Endodermal cell (in vitro differentiated cells): ENCODE measurements around the gene CSF3R. TPM values are rescaled to one million over a fixed set of nuclear protein-coding genes. Genes with fewer than 3 reads are reported as not detected.
"Not testable (repeated sequence)": the region's sequence is repeated elsewhere in the genome, so short reads cannot be mapped to it uniquely, and the experiment has no call there.

Experiments
- DNase-seq: peaks from one replicate; pipeline ENCODE4 v3.0.0-alpha.2; 2017
- H3K27ac ChIP-seq: 2 replicates; pipeline ENCODE4 v1.5.1; 2013; ENCODE audit warnings: mild to moderate bottlenecking, low read depth, low read length, moderate library complexity
- H3K27me3 ChIP-seq: 2 replicates; pipeline ENCODE4 v1.6.1; 2013; ENCODE audit warnings: mild to moderate bottlenecking, low read length, moderate library complexity; ENCODE audit not compliant: insufficient read depth, control insufficient read depth, poor library complexity, severe bottlenecking
- H3K36me3 ChIP-seq: 2 replicates; pipeline ENCODE4 v1.7.0; 2013; ENCODE audit warnings: mild to moderate bottlenecking, low read length, moderate library complexity; ENCODE audit not compliant: control insufficient read depth, insufficient read depth
- H3K4me1 ChIP-seq: one replicate; pipeline ENCODE4 v1.7.0; 2013; ENCODE audit warnings: low read length; ENCODE audit not compliant: control insufficient read depth, insufficient read depth
- H3K4me3 ChIP-seq: 2 replicates; pipeline ENCODE4 v1.5.1; 2013; ENCODE audit warnings: mild to moderate bottlenecking, low read length, moderate library complexity
- H3K9ac ChIP-seq: 2 replicates; pipeline ENCODE4 v1.6.1; 2013; ENCODE audit warnings: mild to moderate bottlenecking, low read length, moderate library complexity; ENCODE audit not compliant: poor library complexity, severe bottlenecking; ENCODE audit errors: extremely low read depth
- H3K9me3 ChIP-seq: 2 replicates; pipeline ENCODE4 v1.6.1; 2013; ENCODE audit warnings: mild to moderate bottlenecking, low read length, moderate library complexity; ENCODE audit not compliant: control insufficient read depth
- H3K27ac Mint-ChIP-seq: 2 replicates; pipeline ENCODE4 v1.8.0; 2020; ENCODE audit warnings: mixed read lengths
- H3K27me3 Mint-ChIP-seq: 2 replicates; pipeline ENCODE4 v1.8.0; 2021; ENCODE audit warnings: mild to moderate bottlenecking, mixed read lengths; ENCODE audit not compliant: insufficient read depth
- H3K36me3 Mint-ChIP-seq: 2 replicates; pipeline ENCODE4 v1.8.0; 2020; ENCODE audit warnings: low read depth, mixed read lengths
- H3K4me1 Mint-ChIP-seq: 2 replicates; pipeline ENCODE4 v1.8.0; 2020; ENCODE audit warnings: mixed read lengths
- H3K4me3 Mint-ChIP-seq: 2 replicates; pipeline ENCODE4 v1.8.0; 2020; ENCODE audit warnings: mild to moderate bottlenecking, moderate library complexity, mixed read lengths
- H3K9me3 Mint-ChIP-seq: 2 replicates; pipeline ENCODE4 v1.8.0; 2020; ENCODE audit warnings: mild to moderate bottlenecking, mixed read lengths
- CTCF ChIP-seq: fragments of 200-600 bp; sonication (generic); conservative IDR thresholded peaks from 2 replicates; pipeline ENCODE4 v1.5.0; 2021; ENCODE audit warnings: antibody characterized with exemption, mild to moderate bottlenecking
- WGBS, 2 experiments: methylation state at CpG; one replicate each; pipeline versions ENCODE4 v1.1.5 to v1.1.7; 2013; ENCODE audit warnings: missing lambda C conversion rate in 2 of 2, mixed read lengths in 1 of 2; ENCODE audit not compliant: insufficient coverage in 1 of 2, insufficient read length in 1 of 2; 5-methylcytosine and 5-hydroxymethylcytosine counted together
- total RNA-seq, 2 donors: library from RNA; stranded (reverse); fragmentation: NEBNext Ultra II Directional in 1 of 2; extraction: Animal tissue kit (Norgen Biotek cat#: 25700) in 1 of 2; gene quantifications; 2 replicates in 1 of 2; 3 replicates in 1 of 2; pipeline ENCODE4 v1.2.1, GENCODE V29; 2021

The CSF3R gene
- total RNA-seq, 2 donors from 2014 or later: 1.5 TPM

- Mint-ChIP-seq H3K36me3 (no peaks in the 10 kb centered on the region), H3K4me1 (peaks cover 17% of the 10 kb centered on the region), H3K4me3 (no peak overlapping the region), H3K27ac (no peak overlapping the region), H3K27me3 (peaks cover 21% of the 10 kb centered on the region), H3K9me3 (no peaks in the 10 kb centered on the region)
- TF ChIP-seq CTCF: no peak
- DNase-seq: peak; percentile 48
- no peak overlapping the region for H3K9ac ChIP-seq
- H3K27me3 ChIP-seq: no peaks in the 10 kb centered on the region
- H3K4me1 ChIP-seq: no peaks in the 10 kb centered on the region
- H3K27ac ChIP-seq: no peak overlapping the region
- H3K4me3 ChIP-seq: no peak overlapping the region
- no peaks in the 10 kb centered on the region for H3K36me3 ChIP-seq
- no peaks in the 10 kb centered on the region for H3K9me3 ChIP-seq
- 78 to 88% methylated on average over 3 to 9 of the region's 9 CpGs for WGBS, 2 experiments
Observed at GRCh38 chr1:36492491-36492890, 9.8 kb upstream of the CSF3R start.

- not testable (repeated sequence) for H3K4me3 ChIP-seq, H3K27ac ChIP-seq, H3K4me1 ChIP-seq, H3K27me3 ChIP-seq, H3K9me3 Mint-ChIP-seq, H3K9me3 ChIP-seq, H3K9ac ChIP-seq, H3K36me3 Mint-ChIP-seq, H3K36me3 ChIP-seq
- peaks cover 16% of the 10 kb centered on the region for H3K27me3 Mint-ChIP-seq
- peaks cover 17% of the 10 kb centered on the region for H3K4me1 Mint-ChIP-seq
- DNase-seq: peak; percentile 20
- H3K4me3 Mint-ChIP-seq: peak overlapping the region; percentile 7
- 82 to 100% methylated on average over 3 to 10 of the region's 10 CpGs for whole genome bisulfite sequencing, 2 experiments
- H3K27ac Mint-ChIP-seq: peak overlapping the region; percentile 38
Observed at GRCh38 chr1:36489258-36490051, 6.7 kb upstream of the CSF3R start.

- Mint-ChIP-seq H3K4me1 (peaks cover 17% of the 10 kb centered on the region), H3K27ac (no peak overlapping the region), H3K9me3 (peaks cover 5% of the 10 kb centered on the region), H3K4me3 (no peak overlapping the region), H3K27me3 (peaks cover 8% of the 10 kb centered on the region), H3K36me3 (no peaks in the 10 kb centered on the region)
- H3K27ac ChIP-seq: no peak overlapping the region
- no peak overlapping the region for H3K9ac ChIP-seq
- H3K4me3 ChIP-seq: no peak overlapping the region
- DNase-seq: peak; percentile 31
- H3K9me3 ChIP-seq: no peaks in the 10 kb centered on the region
- no peaks in the 10 kb centered on the region for H3K27me3 ChIP-seq
- H3K36me3 ChIP-seq: no peaks in the 10 kb centered on the region
- H3K4me1 ChIP-seq: no peaks in the 10 kb centered on the region
- 90 to 93% methylated on average over 2 to 3 of the region's 3 CpGs for WGBS, 2 experiments
- TF ChIP-seq CTCF: no peak
Observed at GRCh38 chr1:36487906-36488305, 5.2 kb upstream of the CSF3R start.

GRCh38 chr1:36487336-36487725, 4.6 kb upstream of the CSF3R start:
- not testable (repeated sequence) for H3K9ac ChIP-seq, H3K36me3 ChIP-seq, H3K4me1 ChIP-seq, H3K4me3 ChIP-seq, H3K27ac ChIP-seq, H3K27me3 Mint-ChIP-seq, H3K27ac Mint-ChIP-seq, H3K9me3 ChIP-seq, H3K4me3 Mint-ChIP-seq, H3K9me3 Mint-ChIP-seq, H3K36me3 Mint-ChIP-seq, H3K27me3 ChIP-seq
- peaks cover 19% of the 10 kb centered on the region for H3K4me1 Mint-ChIP-seq
- 93 to 96% methylated on average over 9 of the region's 9 CpGs for WGBS, 2 experiments
- peak; percentile 10 for DNase-seq
